Measurements from ENCODE around the gene NBPF15.
"Not testable (repeated sequence)": the region's sequence is repeated elsewhere in the genome, so short reads cannot be mapped to it uniquely, and the experiment has no call there.

GRCh38 chr1:144402807-144403206 is 58.7 kb downstream of the NBPF15 start:
- not testable (repeated sequence) for TF ChIP-seq RAD21 (CRISPR knock-in tag; conservative IDR thresholded peaks at IDR 0.05 in 1 of 2, IDR thresholded peaks at IDR 0.05 in 1 of 2); ZNF274 (IDR thresholded peaks at IDR 0.05; ENCODE audit: borderline replicate concordance, low read depth, low read length); POLR2A (conservative IDR thresholded peaks at IDR 0.05); POLR2AphosphoS5 (IDR thresholded peaks at IDR 0.05; ENCODE audit: control insufficient read depth, insufficient read depth, low read depth, low read length)
- TF ChIP-seq, protein P1, sequence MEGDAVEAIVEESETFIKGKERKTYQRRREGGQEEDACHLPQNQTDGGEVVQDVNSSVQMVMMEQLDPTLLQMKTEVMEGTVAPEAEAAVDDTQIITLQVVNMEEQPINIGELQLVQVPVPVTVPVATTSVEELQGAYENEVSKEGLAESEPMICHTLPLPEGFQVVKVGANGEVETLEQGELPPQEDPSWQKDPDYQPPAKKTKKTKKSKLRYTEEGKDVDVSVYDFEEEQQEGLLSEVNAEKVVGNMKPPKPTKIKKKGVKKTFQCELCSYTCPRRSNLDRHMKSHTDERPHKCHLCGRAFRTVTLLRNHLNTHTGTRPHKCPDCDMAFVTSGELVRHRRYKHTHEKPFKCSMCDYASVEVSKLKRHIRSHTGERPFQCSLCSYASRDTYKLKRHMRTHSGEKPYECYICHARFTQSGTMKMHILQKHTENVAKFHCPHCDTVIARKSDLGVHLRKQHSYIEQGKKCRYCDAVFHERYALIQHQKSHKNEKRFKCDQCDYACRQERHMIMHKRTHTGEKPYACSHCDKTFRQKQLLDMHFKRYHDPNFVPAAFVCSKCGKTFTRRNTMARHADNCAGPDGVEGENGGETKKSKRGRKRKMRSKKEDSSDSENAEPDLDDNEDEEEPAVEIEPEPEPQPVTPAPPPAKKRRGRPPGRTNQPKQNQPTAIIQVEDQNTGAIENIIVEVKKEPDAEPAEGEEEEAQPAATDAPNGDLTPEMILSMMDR (IDR thresholded peaks at IDR 0.05 in 2 of 3, conservative IDR thresholded peaks at IDR 0.05 in 1 of 3; ENCODE audit: insufficient read depth in 2 of 3, low read depth in 1 of 3, low read length in 3 of 3): not testable (repeated sequence)
- TF ChIP-seq, protein P2, sequence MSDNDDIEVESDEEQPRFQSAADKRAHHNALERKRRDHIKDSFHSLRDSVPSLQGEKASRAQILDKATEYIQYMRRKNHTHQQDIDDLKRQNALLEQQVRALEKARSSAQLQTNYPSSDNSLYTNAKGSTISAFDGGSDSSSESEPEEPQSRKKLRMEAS (CRISPR knock-in tag; IDR thresholded peaks at IDR 0.05): not testable (repeated sequence)

Data from K562 (cell line).